KG1 (cell line): ENCODE measurements around the gene FBXO28.
A peak's percentile ranks its signal among the peaks of the same experiment; 100 is the strongest.

Experiments used
- DNase-seq: peaks from one replicate; lab custom pipeline; 2025; lab: John Stamatoyannopoulos, UW

FBXO28 gene

DNA sequence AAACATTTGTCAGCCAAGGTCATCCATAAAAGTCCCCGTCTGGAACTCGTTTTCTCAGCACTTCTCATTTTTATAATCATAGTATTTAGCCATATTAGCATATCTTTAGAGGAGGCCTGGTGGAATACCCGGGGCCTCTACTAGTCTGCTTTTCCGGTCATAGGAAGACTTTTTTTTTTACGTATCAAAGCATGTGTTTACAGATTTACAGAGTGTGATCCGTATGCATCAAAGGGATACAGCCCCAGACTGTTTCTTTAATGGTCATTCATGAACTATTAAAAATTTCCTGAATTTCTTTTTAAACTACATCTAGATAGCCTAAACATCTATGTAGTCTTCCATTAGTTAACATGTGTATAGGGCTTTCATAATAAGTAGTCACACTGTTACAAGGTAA, 45.6 kb downstream of the FBXO28 start:
- DNase-seq, result no peak

DNA sequence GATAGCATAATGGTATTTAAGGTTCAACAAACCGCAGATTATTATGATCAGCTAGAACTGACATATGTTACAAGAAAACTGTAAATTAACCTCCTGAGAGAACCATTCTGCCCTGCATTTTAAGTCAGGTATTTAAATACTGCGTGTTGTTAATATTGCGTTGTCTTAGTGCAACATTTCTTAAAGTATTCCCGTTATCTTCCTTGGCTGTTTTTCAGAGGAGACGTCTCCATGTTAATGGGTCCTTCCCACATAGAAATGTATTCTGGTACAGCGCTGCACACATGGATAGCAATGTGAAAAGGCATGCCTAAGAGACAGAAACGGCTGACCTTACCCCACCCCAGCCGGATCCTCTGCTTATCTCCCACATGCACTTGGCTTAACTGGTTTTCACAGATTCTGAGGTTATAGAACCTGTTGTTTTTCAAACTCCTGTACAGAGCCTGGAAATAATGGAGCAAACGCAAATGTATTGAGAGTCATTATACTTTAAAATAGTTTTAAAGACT, 46.3 kb downstream of the FBXO28 start:
- no peak for DNase-seq

DNA sequence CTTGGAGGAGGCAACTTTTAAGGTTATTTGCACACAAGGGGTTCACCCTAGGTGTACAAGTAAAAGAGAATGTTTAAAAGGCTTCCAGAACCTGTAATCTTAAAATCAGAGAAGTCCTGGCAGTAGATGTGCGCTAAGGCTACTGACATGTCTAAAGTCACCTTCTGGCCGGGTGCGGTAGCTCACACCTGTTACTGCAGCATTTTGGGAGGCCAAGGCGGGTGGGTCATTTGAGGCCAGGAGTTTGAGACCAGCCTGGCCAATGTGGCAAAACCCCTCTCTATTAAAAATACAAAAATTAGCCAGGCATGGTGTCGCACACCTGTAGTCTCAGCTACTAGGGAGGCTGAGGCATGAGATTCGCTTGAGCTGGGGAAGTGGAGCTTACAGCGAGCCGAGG, 48.9 kb downstream of the FBXO28 start:
- no peak for DNase-seq

DNA sequence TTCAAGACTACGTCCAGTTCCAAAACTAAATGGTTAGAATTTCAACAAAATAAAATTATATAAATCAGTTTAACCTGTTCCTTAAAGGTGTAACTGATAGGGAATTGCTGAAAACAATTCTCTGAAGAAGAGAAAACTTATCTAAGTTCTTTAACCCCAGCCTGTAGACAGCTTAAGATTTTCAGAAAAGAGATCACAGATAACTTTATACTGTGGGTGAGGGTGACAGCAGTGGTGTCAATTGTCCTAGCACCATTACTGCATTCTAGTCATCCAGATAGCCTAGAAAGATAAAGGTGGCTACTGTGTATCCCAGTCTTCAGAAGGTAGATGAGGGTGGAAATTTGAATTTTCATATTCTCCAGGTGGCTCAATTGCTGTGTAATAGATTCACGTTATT, 49.4 kb downstream of the FBXO28 start:
- no peak for DNase-seq

DNA sequence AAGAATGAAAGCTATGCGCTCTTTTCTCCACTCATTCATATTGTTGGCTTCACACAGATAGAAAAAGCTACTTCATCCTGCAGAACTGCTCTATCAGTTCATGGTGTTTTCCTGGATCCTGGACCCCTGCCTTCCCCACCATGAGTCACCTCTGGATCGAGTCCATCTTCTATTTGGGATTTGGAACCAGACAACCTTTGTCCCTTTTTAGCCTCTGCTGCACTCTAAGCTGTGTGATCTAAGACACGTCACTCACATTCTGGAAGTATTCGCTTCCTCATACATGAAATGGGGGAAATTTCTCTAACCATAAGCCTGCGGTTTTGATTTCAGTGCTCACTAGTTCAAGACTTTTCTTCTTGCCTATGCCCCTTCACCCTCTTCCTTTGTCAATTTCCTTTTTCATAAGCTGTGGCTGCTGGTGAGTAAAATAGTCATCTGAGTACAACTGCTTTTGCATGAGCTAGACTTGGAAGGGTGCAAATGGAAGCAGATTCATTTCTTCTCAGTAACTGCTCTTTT, 55.0 kb downstream of the FBXO28 start:
- DNase-seq, result peak; percentile 81

DNA sequence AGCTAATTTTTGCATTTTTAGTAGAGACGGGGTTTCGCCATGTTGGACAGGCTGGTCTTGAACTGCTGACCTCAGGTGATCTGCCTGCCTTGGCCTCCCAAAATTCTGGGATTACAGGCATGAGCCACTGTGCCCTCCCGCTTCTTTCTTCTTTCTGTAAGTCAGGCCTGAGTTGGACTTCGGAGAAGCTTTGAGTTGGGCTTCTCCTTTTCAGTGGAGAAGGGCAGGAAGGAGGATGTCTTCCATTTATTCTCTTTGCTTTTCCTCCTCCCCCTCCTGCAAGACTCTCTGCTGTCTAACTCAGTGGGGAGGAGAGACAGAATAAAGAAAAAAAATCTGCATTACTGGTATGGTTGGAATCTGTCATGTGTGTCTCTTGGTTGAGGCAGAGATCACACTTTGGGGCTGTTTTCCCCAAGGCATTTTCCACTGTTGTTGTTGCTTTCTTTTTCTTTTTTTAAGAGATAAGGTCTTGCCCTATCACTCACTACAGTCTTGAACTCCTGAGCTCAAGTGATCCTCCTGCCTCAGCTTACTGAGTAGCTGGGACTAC, 55.9 kb downstream of the FBXO28 start:
- no peak for DNase-seq

DNA sequence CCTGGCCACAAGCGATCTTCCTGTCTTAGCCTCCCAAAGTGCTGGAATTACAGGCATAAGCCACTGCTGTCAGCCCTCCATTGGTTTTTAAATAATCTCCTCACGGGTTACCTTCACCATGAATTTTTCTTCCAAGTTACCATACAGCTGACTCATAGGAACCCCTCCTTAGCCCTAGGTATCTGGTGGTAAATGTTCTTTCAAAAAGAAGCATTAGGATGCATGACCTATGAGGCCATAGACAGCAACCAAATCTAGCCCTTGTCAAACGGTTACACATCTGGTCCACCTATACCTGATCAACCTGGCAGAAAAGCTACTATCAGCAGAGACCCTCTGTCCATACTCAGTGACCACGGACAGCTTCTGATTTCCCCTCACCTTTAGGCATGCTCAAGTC, 56.4 kb downstream of the FBXO28 start:
- no peak for DNase-seq

DNA sequence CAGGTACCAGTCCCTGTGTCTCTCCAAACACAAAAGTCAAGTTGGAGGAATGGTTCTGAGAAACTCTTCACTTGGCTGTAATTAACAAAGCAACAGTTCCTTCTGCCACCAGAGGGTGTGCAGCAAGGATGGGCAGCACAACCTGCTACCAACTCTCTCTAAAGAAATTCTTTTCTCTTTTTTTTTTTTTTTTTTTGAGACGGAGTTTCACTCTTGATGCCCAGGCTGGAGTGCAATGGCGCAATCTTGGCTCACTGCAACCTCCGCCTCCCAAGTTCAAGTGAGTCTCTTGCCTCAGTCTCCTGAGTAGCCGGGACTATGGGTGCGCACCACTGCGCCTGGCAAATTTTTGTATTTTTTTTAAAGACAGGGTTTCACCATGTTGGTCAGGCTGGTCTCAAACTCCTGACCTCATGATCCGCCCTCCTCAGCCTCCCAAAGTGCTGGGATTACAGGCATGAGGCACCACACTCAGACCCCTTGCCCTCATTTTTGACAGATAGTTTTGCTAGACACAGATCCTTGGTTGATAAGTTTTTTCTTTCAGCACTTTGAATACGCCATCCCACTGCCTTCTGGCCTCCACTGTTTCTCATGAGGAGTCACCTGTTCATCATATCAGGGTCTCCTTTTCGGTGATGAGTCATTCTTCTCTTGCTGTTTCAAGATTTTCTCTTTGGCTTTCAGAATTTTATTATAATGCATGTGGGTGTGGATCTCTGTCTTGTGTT, 57.0 kb downstream of the FBXO28 start:
- DNase-seq, result peak; percentile 20

DNA sequence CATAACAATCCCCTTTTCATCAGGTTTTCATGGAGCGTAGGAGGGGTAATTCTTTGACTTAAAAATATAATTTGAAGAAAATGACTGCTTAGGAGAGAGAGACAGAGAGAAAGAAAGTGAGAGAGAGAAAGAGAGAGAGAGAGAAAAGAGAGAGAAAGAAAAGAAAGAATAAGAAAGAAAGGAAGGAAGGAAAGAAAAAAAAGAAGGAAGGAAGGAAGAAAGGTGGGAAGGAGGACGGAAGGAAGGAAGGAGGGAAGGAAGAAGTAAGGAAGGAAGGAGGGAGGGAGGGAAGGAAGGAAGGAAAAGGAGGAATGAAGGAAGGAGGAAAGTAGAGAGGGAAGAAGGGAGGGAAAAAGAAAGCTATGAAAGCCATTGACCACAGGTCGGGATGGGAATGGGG, 58.3 kb downstream of the FBXO28 start:
- DNase-seq, result no peak

DNA sequence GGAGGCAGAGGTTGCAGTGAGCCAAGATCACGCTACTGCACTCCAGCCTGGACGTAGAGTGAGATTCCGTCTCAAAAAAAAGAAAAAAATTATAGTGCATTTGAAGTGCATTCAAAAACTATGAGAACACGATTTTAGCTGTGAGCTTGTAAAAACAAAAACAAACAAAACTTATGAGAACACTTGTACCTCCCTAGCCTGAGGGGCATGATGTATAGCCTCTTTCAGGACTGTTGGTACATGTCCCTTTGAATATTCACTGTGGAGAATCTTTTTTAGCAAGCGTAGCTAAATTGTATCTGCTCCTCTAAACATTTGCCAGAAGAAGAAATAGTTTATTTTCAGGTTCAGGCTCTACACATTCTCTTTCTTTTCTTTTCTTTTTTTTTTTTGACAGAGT, 59.6 kb downstream of the FBXO28 start:
- DNase-seq, result no peak

DNA sequence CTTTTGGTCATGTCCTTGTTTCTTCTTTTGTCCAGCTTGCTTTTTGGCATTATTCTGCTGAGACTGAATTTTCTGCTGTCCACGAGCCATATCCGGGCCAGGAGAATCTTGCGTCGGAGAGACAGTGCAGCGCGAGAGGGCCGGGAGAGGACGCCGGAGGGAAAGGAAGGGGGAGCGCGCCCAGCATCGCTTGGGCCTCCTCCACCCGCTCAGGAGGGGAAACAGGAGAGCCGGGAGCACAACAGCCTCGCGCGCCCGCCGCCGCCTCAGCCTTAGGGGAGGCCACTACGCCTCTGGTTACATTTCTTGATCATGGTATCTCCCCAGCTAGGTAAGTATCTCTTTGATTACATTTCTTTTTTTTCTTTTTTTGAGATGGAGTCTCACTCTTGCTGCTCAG, 61.7 kb downstream of the FBXO28 start:
- DNase-seq, result no peak

DNA sequence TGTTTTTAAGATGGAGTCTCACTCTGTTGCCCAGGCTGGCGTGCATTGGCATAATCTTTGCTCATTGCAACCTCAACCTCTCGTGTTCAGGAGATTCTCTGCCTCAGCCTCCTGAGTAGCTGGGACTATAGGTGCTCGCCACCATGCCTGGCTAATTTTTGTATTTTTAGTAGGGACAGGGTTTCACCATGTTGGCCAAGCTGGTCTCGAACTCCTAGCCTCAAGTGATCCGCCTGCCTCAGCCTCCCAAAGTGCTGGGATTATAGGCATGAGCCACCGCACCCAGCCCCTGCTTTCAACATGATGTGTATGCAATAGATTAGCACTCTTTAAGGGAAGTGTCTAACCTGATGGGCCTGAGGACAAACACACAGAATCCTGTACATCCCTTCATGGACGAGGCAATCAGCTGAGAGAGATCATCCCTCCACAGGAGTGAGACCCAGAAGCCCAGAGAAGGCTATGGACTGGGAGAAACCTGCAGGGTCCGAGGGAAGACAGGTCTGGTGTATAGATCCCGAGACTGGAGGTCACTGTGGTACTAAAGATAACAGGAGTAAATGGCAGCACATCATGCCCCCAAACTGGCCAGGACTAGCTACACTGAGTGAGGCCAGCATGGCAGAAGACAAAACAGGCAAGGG, 63.6 kb downstream of the FBXO28 start:
- no peak for DNase-seq

DNA sequence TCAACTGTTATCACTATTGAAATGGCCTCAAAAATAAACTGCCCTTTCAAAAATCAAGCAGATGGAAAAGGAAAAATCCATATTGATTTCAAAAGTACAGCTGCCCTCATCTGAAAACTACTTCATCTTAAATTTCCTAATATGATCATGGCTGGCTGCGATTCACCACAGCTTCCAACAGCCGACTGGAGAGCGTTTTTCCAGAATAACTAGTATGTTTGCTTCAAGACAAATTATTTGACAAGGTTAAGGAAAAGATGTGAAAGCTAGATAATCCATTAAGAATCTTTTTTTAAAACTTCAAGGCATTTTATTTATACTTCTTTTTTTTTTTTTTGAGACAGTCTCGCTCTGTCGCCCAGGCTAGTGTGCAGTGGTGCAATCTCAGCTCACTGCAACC, 65.0 kb downstream of the FBXO28 start:
- no peak for DNase-seq

DNA sequence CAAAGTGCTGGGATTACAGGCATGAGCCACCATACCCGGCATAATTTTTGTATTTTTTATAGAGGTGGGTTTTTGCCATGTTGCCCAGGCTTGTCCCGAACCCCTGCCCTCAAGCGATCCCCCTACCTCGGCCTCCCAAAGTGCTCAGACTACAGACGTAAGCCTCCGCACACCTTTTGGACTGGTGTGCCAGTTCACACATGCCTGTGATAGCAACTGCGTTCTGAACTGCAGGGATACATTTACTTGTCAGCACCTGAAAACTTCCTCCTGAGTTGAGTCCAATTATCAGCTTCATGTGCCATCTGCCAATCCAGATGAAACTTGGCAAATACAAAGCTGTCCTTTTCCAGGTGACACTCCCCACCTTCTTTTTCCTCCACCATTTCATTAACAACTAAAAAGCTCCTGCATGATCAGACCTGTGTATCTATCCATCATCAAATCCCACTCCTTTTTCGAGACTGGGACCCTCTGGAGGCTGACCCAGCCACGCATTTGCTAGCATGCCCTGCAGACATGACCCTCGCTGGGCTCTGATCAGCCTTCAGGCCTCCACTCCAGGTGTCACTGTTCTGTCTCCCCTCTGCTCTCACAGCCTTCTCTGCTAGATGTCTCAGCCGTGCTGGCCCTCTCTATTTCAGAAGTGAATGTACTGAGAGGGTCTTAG, 67.0 kb downstream of the FBXO28 start:
- no peak for DNase-seq

DNA sequence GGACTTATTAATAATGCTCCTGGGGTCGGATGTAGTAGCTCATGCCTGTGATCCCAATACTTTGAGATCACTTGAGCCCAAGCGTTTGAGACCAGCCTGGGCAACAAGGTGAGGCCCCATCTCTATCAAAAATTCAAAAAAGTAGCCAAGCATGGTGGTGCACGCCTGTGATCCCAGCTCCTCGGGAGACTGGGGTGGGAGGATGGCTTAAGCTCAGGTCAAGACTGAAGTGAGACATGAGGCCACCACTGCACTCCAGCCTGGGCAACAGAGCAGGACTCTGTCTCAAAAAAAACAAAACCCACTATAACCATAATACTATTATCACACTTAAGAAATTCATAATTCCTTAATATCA, 67.5 kb downstream of the FBXO28 start:
- no peak for DNase-seq

DNA sequence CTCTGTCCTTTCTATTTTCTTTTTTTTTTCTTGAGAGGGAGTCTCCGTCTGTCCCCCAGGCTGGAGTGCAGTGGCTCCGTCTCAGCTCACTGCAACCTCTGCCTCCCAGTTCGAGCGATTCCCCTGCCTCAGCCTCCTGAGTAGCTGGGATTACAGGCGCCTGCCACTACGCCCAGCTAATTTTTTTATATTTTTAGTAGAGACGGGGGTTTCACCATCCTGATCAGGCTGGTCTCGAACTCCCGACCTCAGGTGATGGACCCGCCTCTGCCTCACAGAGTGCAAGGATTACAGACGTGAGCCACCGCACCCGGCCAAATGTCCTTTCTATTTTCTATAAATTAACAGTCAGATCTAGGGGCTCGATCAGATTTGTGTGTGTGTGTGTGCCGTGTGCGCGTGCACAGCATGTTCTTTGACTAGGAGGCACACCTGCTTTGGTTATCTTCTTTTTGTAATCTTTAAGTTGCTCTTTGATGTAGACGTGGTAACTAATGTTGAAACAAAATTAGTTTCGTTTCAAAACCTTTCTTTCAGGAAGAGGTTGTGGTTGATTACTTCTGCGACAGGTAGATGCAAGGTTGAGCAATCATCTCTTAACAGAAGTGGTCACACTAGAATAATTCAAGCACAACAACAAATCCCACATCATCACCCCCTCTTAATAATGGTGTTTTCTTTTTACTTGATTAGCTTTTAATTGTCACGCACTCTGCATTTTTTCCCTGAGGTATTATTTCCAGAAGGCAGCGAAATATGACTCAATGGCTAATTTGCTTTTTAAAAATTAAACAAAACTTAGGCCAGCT, 68.3 kb downstream of the FBXO28 start:
- peak; percentile 60 for DNase-seq

DNA sequence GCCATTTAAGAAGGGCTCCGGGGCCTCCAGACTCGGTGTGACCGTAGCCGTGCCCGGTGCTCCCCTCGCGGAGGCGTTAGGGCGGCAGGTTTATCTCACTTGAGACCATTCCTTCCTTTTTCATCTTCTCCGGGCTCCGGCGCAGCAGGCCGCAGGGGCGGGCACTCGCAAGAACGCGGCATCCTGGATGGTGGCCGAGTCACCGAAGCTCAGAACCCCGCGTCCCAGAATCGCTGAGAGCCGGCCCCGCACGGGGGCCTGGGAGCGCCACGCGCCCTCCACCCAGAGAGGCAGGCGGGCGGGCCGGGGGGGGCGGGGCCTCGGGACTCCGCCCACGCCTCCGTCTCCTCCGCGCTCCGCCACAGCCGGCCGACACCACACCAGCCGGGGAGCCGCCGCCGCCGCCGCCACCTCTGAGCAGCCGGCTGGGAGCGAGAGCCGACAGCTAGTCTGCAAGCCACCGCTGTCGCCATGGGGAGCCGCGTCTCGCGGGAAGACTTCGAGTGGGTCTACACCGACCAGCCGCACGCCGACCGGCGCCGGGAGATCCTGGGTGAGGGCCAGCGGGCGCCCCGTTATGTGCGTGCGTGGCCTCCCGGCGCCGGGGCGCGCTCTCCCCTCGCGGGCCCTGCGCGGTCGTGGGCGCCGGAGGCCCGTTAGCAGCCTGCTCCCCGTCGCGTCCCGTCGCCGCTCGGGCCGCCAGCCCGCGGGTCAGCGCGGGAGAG, 69.1 kb downstream of the FBXO28 start, which contains the start of gene DEGS1:
TSS of gene DEGS1 (plus strand) at position 375 of the 725 bp plus-strand sequence. CDS start at position 472, 97 bp downstream.
- DNase-seq, result peak; percentile 68

DNA sequence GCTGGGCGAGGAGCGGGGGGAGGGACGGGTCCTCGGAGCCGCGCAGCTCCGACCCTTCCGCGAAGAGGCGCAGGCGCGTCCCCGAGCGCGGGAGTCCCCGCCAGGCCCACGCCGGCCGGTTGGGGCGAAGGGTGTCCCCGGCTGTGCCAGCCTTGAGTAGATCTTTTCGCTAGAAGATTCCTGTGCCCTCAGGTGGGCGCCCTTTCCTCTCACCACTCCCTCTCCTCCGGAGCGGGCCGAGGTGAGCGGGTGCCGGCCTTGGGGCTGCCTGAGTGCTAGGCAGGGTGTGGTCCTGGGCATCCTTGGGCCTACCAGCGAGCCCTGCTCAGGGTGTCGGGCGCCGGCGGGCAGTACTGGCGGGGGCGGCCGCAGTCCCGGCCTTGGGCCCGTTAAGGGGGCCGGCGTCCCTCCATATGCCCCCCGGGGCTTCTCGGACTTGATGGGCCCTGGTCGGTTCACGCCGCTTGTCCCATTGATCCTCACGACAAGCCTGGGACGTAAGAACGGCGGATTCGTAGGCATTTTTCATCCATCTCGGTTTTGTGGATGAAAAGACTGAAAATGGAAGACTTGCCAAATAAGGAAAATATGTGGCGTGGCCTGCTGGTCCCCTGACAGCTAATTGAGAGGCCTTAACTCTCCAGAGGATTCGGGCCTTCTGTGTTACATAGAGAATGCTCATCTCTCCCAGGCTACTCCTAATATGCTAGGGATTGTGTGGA, 69.8 kb downstream of the FBXO28 start:
- DNase-seq, result peak; percentile 68

DNA sequence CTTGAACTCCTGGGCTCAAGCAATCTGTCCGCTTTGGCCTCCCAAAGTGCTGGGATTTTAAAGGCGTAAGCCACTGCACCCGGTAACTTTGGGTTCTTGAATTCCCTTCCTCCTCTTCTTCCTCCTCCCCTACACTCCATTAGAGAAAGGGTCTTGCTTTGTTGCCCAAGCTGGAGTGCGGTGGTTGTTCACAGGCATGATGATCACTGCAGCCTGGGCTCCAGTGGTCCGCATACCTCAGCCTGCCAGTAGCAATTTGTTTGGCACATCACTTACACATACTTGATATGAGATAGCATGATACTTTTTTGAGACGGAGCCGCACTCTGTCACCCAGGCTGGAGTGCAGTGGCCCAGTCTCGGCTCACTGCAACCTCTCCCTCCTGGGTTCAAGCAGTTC, 71.3 kb downstream of the FBXO28 start:
- DNase-seq, result no peak

DNA sequence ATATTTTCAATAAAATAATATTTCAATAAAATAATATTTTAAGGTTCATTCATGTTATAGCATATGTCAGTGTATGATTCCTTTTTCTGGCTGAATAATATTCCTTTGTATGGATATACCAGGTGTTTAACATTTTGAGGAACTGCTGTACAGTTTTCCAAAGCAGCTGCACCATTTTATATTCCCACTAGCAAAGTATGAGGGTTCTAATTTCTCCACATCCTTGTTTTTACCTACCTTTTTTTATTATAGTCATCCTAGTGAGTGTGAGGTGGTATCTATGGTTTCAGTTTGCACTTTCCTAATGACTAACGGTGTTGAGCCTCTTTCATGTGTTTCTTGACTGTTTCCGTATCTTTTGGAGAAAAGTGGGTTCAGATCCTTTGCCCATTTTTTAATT, 74.4 kb downstream of the FBXO28 start:
- no peak for DNase-seq
